GM19240 (cell line): ENCODE measurements around the gene MEF2C.

Experiments used
- DNase-seq: peaks from one replicate; pipeline ENCODE4 v3.0.0; 2011; ENCODE audit warnings: low spot score; ENCODE audit not compliant: insufficient read length

The MEF2C gene

DNA sequence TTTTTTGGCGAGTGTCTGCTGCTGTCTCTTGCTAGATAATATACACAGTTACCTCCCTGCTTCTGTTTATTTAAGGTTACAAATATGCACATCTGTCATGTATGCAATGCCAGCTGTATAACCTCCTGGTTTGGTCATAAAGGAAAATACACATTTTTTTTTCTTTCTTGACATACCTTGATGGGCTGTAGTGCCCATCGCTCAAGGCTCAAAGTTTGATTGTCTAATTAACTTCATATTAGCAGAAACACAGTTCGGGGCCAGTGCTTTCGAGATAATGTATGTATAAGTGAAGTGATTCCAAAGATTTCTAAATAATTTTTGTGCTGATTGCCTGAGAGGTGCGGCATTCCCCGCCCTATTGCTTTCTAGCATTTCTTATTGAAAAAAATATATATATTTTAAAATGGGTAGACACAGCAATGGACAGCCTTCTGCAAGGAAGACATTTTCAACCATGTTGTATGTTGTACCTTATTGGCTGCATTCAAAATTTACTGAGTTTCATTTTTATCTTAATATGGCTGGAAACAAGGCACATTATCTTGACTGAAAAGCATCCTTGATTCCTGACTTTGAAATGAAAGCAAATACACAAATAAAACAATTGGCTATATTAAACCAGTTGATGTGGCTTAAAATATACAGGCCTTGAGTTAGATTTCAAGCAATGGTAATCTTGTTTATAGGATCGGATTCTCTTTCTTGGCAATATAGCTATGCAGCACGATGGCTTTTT lies 206.2 kb downstream of the MEF2C start:
- DNase-seq = no peak

GRCh38 chr5:88675708-88676636 lies 207.0 kb downstream of the MEF2C start:
- DNase-seq = no peak

GRCh38 chr5:88675168-88675707 lies 207.7 kb downstream of the MEF2C start:
- no peak for DNase-seq

GRCh38 chr5:88674356-88675167 lies 208.4 kb downstream of the MEF2C start:
- DNase-seq = no peak

DNA sequence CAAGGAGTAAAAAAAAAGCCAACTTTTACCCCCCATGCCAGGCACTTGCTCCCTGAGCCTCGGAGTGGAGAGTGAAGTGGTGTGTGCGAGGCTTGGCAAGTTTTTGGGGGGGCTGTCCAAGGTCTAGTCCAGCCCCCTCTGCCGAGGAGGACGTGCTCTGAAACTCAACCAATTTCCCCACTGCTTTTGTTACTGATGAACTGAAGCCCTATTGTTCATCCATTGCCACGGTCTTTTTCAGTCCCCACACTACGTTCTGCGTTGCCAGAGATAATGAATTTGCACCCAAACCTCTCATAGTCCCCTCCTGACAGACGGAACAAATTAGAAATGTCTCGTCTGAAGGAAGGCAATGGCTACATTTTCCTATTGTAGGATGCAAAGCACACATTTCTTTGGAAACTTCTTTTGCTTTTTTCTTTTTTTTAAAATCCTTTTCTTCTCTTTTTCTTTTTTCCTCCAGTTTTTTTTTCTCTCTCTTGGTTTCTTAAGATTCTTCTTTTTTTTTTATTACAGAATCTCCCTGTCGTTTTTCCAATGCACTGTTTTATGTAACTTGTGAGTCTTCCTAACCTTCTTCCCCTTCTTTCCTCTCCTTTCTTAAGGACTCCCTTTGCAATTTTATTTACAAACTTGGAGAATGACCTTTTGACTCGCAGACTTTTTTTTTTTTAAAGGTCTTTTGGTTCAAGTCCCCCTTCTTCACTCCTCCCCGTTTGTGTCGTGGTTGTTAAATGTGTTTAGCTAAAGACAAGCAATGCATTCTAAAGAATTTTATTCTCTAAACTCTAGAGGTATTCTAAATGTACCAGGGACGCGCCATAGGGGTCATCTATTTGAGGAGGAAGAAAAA lies 209.5 kb downstream of the MEF2C start:
- DNase-seq = no peak

GRCh38 chr5:88672644-88673252 lies 210.2 kb downstream of the MEF2C start:
- DNase-seq = no peak

DNA sequence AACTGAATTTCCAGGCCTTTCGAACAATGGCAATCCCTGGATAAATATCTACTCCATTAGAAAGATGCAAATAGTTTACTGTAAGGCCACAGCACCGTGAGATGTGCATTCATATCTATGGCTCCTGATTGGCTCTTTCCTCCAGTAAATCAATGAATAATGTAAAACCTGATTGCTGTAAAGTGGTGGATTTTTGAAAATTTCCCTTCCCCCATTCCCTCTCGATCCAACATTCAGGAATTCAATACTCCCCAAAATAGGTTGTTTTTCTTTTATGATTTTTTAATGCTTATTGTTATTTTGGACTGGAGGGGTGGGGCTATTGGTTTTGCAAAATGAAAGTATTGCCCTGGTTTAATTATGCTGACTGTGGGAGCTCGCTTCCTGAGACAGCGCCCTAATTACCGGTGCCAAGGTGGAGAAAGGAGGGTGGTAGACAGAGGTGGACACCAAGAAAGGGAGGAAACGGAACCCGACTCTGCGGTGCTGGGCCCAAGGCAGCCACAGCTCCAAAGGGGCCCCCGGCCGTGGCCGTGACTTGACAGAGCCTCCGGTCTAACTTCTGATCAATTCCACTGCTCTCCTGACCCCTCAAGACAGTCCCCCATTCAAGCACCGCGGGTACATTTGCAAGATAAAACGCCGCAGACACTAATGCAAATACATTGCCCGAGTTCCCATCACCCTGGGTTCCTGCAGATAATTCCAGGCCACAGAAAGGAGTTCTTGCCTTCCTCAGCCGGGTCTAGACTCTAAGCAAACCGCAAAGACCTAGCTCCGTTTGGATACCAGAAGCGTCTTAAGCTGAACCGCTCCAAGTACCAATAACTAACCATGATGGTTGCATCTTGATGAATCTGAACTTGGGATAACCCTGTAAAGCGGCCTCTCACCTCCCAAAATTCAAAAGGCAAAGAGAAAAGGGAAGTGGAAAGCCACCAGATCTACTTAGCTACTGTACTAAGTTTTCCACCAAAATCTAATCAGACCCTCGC lies 211.2 kb downstream of the MEF2C start:
- DNase-seq = no peak

- DNase-seq = no peak
These were observed 211.9 kb downstream of the MEF2C start for GRCh38 chr5:88671106-88671504.

- no peak for DNase-seq
These were observed 212.5 kb downstream of the MEF2C start for GRCh38 chr5:88670461-88670860.

DNA sequence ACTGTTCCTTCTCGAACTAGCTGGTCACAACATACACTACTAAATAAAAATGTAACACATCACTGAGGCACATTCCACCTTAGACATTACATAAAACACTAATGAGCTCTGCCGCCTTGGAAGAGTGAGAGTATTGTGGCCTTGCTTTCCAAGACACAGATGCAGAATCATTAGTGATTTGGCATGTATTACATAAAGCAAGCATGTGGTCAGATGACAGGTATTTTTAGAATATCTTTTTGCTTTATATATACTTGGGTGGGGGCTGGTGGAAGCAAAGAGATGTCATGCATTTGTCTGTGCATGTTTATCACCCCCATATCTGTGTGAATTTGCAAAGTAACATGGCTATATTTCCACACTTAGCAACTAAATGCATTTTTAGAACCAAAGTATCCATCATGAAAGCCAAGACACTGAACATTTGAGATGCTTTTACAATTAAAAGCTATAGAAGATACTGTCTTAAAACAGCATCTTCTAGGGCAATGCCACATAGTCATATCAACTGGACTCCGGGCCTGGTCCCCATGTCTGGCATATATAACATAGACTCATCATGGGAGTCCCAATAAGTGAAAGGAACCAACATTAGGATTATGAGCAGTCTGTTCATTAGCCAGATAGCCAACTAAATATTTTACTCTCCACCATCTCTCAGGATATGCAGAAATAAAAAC lies 213.5 kb downstream of the MEF2C start:
- no peak for DNase-seq

- DNase-seq = no peak
These were observed 215.3 kb downstream of the MEF2C start for GRCh38 chr5:88667496-88668201.
